Karpas-422 (cell line): ENCODE data around the gene FOXP4. TPM values are rescaled to one million over a fixed set of nuclear protein-coding genes. Genes with fewer than 3 reads are reported as not detected.

ENCODE experiments used
- DNase-seq: peaks from one replicate; pipeline ENCODE4 v3.0.0-alpha.2; 2015
- H2AFZ ChIP-seq: fragments of 200-600 bp; sonication (generic); 2 replicates; pipeline ENCODE4 v1.6.1; 2014; ENCODE audit warnings: antibody characterized with exemption, low read length, mixed read lengths
- H3K27ac ChIP-seq: fragments of 200-600 bp; sonication (generic); 2 replicates; pipeline ENCODE4 v1.5.1; 2014; ENCODE audit warnings: mild to moderate bottlenecking, low read length, moderate library complexity
- H3K27me3 ChIP-seq: fragments of 200-600 bp; sonication (generic); 2 replicates; pipeline ENCODE4 v1.6.1; 2014; ENCODE audit warnings: low read length, mixed read lengths
- H3K36me3 ChIP-seq: fragments of 200-600 bp; sonication (generic); 2 replicates; pipeline ENCODE4 v1.6.1; 2014; ENCODE audit warnings: low read length, mixed read lengths; ENCODE audit not compliant: insufficient read depth
- H3K4me1 ChIP-seq: fragments of 200-600 bp; sonication (generic); 2 replicates; pipeline ENCODE4 v1.6.1; 2014; ENCODE audit warnings: mild to moderate bottlenecking, low read length, mixed read lengths
- H3K4me2 ChIP-seq: fragments of 200-600 bp; sonication (generic); 2 replicates; pipeline ENCODE4 v1.6.1; 2014; ENCODE audit warnings: low read length, low read depth, mild to moderate bottlenecking; ENCODE audit not compliant: poor library complexity, severe bottlenecking
- H3K4me3 ChIP-seq: fragments of 200-600 bp; sonication (generic); 2 replicates; pipeline ENCODE4 v1.5.1; 2014; ENCODE audit warnings: mild to moderate bottlenecking, antibody characterized with exemption, low read length, mixed read lengths
- H3K79me2 ChIP-seq: fragments of 200-600 bp; sonication (generic); 2 replicates; pipeline ENCODE4 v1.6.1; 2014; ENCODE audit warnings: mild to moderate bottlenecking, low read length, mixed read lengths
- H3K9ac ChIP-seq: fragments of 200-600 bp; sonication (generic); 2 replicates; pipeline ENCODE4 v1.6.0; 2014; ENCODE audit warnings: low read length
- H3K9me2 ChIP-seq: fragments of 200-600 bp; sonication (generic), shearing (Covaris generic); replicated peaks from 2 replicates; pipeline ENCODE4 v1.6.0; 2014; ENCODE audit warnings: mild to moderate bottlenecking, low read length, moderate library complexity; ENCODE audit not compliant: insufficient read depth
- H3K9me3 ChIP-seq: fragments of 300-700, 200-600 bp; sonication (generic); 2 replicates; pipeline ENCODE4 v1.6.1; 2014; ENCODE audit warnings: low read length, mixed read lengths
- H4K20me1 ChIP-seq: fragments of 200-600 bp; sonication (generic); 2 replicates; pipeline ENCODE4 v1.6.1; 2014; ENCODE audit warnings: mild to moderate bottlenecking, antibody characterized with exemption, low read length, low read depth; ENCODE audit not compliant: insufficient read depth
- total RNA-seq: library from RNA; depleted of rRNA; stranded (reverse); fragments of >200 nt; shearing (Covaris generic); gene quantifications from 2 replicates; pipeline ENCODE4 v1.2.3, GENCODE V29; 2014; ENCODE audit warnings: low replicate concordance

The FOXP4 gene
- total RNA-seq, 1 experiment from 2014 or later: 5.0 TPM

DNA sequence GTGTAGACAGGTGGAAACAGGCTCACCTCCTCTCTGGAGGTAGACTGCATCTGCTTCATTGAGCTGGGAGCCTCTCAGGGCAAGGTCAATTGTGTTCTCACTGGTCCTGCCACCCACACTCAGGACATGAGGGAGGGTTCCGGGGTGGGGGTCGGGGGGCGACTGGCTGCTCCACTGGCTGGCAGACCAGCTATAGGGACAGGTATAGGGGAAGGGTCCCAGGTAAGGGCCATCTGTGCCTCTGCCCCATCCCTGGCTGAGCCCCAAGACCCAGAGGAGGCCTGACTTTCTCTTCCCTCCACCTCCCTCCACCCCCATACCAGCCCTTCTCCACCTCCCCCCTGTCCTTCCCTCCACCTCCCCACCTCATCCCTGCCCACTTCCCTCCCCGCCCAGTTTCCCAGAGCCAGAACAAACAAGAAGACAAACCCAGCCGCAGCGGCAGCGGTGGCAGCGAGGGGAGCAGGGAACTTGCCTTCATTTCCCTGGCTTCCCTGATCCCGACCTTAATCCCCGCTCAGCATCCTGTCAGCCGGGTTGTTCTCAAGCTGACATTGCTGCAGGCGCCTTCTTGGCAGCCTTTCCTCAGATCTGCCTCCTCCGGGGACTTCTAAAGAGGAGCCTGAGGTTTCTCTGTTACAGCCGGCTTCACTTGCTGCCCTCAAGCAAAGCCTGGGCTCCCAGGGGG, 18.3 kb upstream of the FOXP4 start:
- H3K27me3 ChIP-seq: no peaks in the 10 kb centered on the region
- H3K9ac ChIP-seq: no peak overlapping the region
- no peak overlapping the region for H2AFZ ChIP-seq
- H3K4me1 ChIP-seq: no peaks in the 10 kb centered on the region
- H3K4me3 ChIP-seq: no peak overlapping the region
- no peak overlapping the region for H3K27ac ChIP-seq
- no peaks in the 10 kb centered on the region for H3K9me2 ChIP-seq
- 0 out of 2 replicates have a peak, but pooled peaks cover 14% of the 10 kb centered on the region for H4K20me1 ChIP-seq
- H3K4me2 ChIP-seq: no peak overlapping the region
- no peaks in the 10 kb centered on the region for H3K36me3 ChIP-seq
- no peaks in the 10 kb centered on the region for H3K79me2 ChIP-seq
- DNase-seq: no peak
- no peaks in the 10 kb centered on the region for H3K9me3 ChIP-seq

GRCh38 chr6:41528409-41528963, 17.7 kb upstream of the FOXP4 start:
- DNase-seq: no peak
- H3K4me1 ChIP-seq: no peaks in the 10 kb centered on the region
- H3K27ac ChIP-seq: no peak overlapping the region
- no peak overlapping the region for H3K4me2 ChIP-seq
- no peaks in the 10 kb centered on the region for H3K36me3 ChIP-seq
- 0 out of 2 replicates have a peak, but pooled peaks cover 14% of the 10 kb centered on the region for H4K20me1 ChIP-seq
- no peaks in the 10 kb centered on the region for H3K9me2 ChIP-seq
- no peak overlapping the region for H3K9ac ChIP-seq
- no peak overlapping the region for H2AFZ ChIP-seq
- no peaks in the 10 kb centered on the region for H3K79me2 ChIP-seq
- no peak overlapping the region for H3K4me3 ChIP-seq
- no peaks in the 10 kb centered on the region for H3K9me3 ChIP-seq
- no peaks in the 10 kb centered on the region for H3K27me3 ChIP-seq

GRCh38 chr6:41529049-41529448, 17.1 kb upstream of the FOXP4 start:
- Histone ChIP-seq H3K9me3 (no peaks in the 10 kb centered on the region), H3K79me2 (no peaks in the 10 kb centered on the region), H2AFZ (no peak overlapping the region), H3K9ac (no peak overlapping the region), H3K4me1 (no peaks in the 10 kb centered on the region), H3K9me2 (no peaks in the 10 kb centered on the region), H3K4me2 (no peak overlapping the region), H3K36me3 (no peaks in the 10 kb centered on the region), H3K27ac (no peak overlapping the region), H3K4me3 (no peak overlapping the region), H3K27me3 (no peaks in the 10 kb centered on the region), H4K20me1 (0 out of 2 replicates have a peak, but pooled peaks cover 14% of the 10 kb centered on the region)
- DNase-seq: no peak

- Histone ChIP-seq H3K4me1 (no peaks in the 10 kb centered on the region), H4K20me1 (0 out of 2 replicates have a peak, but pooled peaks cover 14% of the 10 kb centered on the region), H3K9ac (no peak overlapping the region), H3K79me2 (no peaks in the 10 kb centered on the region), H3K27ac (no peak overlapping the region), H2AFZ (no peak overlapping the region), H3K4me3 (no peak overlapping the region), H3K9me2 (no peaks in the 10 kb centered on the region), H3K36me3 (no peaks in the 10 kb centered on the region), H3K27me3 (no peaks in the 10 kb centered on the region), H3K4me2 (no peak overlapping the region), H3K9me3 (no peaks in the 10 kb centered on the region)
- DNase-seq: no peak
Observed at GRCh38 chr6:41529970-41530369, 16.2 kb upstream of the FOXP4 start.

GRCh38 chr6:41530476-41530875, 15.7 kb upstream of the FOXP4 start:
- no peaks in the 10 kb centered on the region for H3K4me1 ChIP-seq
- no peak for DNase-seq
- H3K79me2 ChIP-seq: no peaks in the 10 kb centered on the region
- no peak overlapping the region for H3K9ac ChIP-seq
- H3K4me3 ChIP-seq: no peak overlapping the region
- H3K36me3 ChIP-seq: no peaks in the 10 kb centered on the region
- H3K9me2 ChIP-seq: no peaks in the 10 kb centered on the region
- H3K27ac ChIP-seq: no peak overlapping the region
- no peaks in the 10 kb centered on the region for H3K27me3 ChIP-seq
- H3K4me2 ChIP-seq: no peak overlapping the region
- no peaks in the 10 kb centered on the region for H3K9me3 ChIP-seq
- H4K20me1 ChIP-seq: 0 out of 2 replicates have a peak, but pooled peaks cover 14% of the 10 kb centered on the region
- no peak overlapping the region for H2AFZ ChIP-seq

GRCh38 chr6:41531016-41531415, 15.2 kb upstream of the FOXP4 start:
- H3K9ac ChIP-seq: no peak overlapping the region
- H3K79me2 ChIP-seq: no peaks in the 10 kb centered on the region
- H3K4me2 ChIP-seq: no peak overlapping the region
- H4K20me1 ChIP-seq: 0 out of 2 replicates have a peak, but pooled peaks cover 14% of the 10 kb centered on the region
- H3K9me2 ChIP-seq: no peaks in the 10 kb centered on the region
- H2AFZ ChIP-seq: no peak overlapping the region
- H3K4me1 ChIP-seq: no peaks in the 10 kb centered on the region
- no peaks in the 10 kb centered on the region for H3K27me3 ChIP-seq
- H3K36me3 ChIP-seq: no peaks in the 10 kb centered on the region
- H3K4me3 ChIP-seq: no peak overlapping the region
- no peak for DNase-seq
- no peaks in the 10 kb centered on the region for H3K9me3 ChIP-seq
- H3K27ac ChIP-seq: no peak overlapping the region

DNA sequence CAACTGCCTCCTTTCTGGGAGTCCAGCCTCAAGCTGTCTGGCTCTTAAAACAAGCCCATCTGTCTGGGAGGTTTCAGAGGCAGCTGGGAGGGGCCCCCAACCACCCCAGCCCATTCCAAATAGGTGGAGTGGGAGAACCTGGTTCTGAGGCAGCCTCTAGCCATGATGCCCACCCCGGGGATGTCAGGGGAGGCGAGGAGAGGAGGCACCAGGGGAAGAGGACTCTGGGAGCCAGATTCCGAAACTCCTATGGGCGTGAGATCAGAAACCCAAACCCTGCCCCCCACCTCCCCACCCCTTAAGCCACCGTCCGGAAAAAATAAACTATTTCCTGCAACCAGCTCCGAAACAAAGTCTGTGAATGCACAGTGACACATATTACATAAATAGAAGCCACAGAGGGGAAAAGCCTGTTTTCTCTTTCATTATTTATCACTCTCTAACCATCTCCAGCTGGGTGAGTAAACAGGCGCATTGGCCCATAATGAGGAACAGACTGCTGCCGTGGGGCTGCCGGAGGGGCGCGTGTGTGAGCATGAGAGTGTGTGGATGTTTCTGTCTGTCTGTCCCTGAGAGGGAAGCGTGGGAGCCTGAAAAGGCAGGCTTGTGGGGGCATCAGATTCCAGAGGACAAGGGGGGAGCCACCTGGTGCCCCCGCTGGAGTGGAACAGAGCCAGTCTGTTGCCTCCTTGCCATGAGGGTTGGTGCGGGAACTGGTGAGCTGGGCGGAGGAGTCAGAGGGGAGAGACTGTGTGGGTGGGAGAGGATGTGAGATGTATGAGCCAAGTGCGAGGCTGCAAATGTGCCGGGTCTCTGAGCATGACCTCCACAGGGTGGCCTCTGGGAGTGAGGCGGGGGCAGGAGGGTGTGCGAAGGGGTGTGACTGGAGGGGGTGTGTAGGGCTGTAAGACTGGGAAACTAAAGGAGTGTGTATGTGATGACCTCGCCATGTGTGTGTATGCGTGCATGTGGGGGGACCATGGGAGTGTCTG, 14.3 kb upstream of the FOXP4 start:
- H3K4me3 ChIP-seq: no peak overlapping the region
- no peaks in the 10 kb centered on the region for H3K79me2 ChIP-seq
- H3K9ac ChIP-seq: no peak overlapping the region
- H3K9me2 ChIP-seq: no peaks in the 10 kb centered on the region
- H3K27ac ChIP-seq: no peak overlapping the region
- no peaks in the 10 kb centered on the region for H3K36me3 ChIP-seq
- H3K27me3 ChIP-seq: no peaks in the 10 kb centered on the region
- H3K4me2 ChIP-seq: no peak overlapping the region
- no peaks in the 10 kb centered on the region for H3K9me3 ChIP-seq
- DNase-seq: no peak
- no peak overlapping the region for H2AFZ ChIP-seq
- H4K20me1 ChIP-seq: 0 out of 2 replicates have a peak, but pooled peaks cover 14% of the 10 kb centered on the region
- H3K4me1 ChIP-seq: no peaks in the 10 kb centered on the region

- no peak for DNase-seq
- 0 out of 2 replicates have a peak, but pooled peaks cover 13% of the 10 kb centered on the region for H4K20me1 ChIP-seq
- no peak overlapping the region for H2AFZ ChIP-seq
- H3K4me1 ChIP-seq: peaks cover 5% of the 10 kb centered on the region; the same call in 1 of the 2 replicates
- no peak overlapping the region for H3K9ac ChIP-seq
- H3K9me2 ChIP-seq: no peaks in the 10 kb centered on the region
- H3K4me3 ChIP-seq: no peak overlapping the region
- no peak overlapping the region for H3K4me2 ChIP-seq
- no peaks in the 10 kb centered on the region for H3K36me3 ChIP-seq
- H3K27me3 ChIP-seq: no peaks in the 10 kb centered on the region
- no peak overlapping the region for H3K27ac ChIP-seq
- no peaks in the 10 kb centered on the region for H3K79me2 ChIP-seq
- H3K9me3 ChIP-seq: no peaks in the 10 kb centered on the region
Observed at GRCh38 chr6:41535766-41536165, 10.4 kb upstream of the FOXP4 start.
